ENCODE measurements around the gene GRAMD1B. TPM values are rescaled to one million over a fixed set of nuclear protein-coding genes. Genes with fewer than 3 reads are reported as not detected.
A peak's percentile ranks its signal among the peaks of the same experiment; 100 is the strongest.

The GRAMD1B gene
- polyA plus RNA-seq, 3 donors, result 3.2 to 13.9 (median 3.3) TPM

DNA sequence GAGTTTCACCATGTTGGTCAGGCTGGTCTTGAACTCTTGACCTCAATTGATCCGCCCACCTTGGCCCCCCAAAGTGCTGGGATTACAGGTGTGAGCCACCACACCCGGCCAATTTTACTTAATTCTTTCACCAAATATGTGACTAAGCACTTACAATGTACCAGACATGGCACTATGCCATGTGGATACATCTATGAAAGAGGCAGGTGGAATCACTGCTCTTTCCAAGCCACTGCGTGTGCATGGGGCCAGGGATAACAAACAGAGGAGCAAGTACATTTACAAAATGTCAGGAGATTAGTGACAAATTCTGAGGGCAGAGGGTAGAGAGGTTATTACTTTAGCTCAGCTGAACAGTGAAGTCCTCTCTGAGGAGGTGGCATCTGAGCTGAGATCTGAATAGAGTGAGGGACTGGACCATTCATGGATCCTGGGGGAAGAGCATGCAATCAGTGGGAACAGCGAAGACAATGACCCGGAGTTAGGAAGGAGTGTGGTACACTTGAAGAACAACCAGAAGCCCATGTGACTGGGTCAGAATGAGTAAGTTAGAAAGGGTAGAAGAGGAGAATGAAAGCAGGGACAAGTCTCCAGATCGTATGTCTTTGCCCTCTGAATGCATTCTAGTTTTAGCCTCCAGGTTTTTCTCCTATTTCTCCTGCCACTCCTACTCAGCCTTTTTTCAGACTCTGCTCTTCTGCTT, 38.3 kb upstream of the GRAMD1B start:
- H3K4me1 ChIP-seq (ENCODE audit: control insufficient read depth in 1 of 2, insufficient read depth in 2 of 2, low read length in 2 of 2), result no peaks in the 10 kb centered on the region
- peaks cover 0 to 6% (median 2%) of the 10 kb centered on the region in 3 donors for H3K27me3 Mint-ChIP-seq (ENCODE audit: low read depth in 3 of 3)
- DNase-seq, result no peak
- no peaks in the 10 kb centered on the region for H3K79me2 ChIP-seq (ENCODE audit: insufficient read depth, low read length)
- H3K27me3 ChIP-seq (ENCODE audit: control insufficient read depth in 2 of 2, insufficient read depth in 2 of 2, low read length in 2 of 2), result no peaks in the 10 kb centered on the region
- H3K4me2 ChIP-seq (replicated peaks; ENCODE audit: extremely low read depth, low read length, poor library complexity, severe bottlenecking), result no peak overlapping the region
- intact Hi-C loops (cut with micrococcal nuclease), result no loop called here
- H3K4me1 Mint-ChIP-seq, result no peaks in the 10 kb centered on the region
- H3K9me3 ChIP-seq (replicated peaks in 1 of 2; ENCODE audit: control insufficient read depth in 1 of 2, insufficient read depth in 1 of 2, low read length in 2 of 2), result no peaks in the 10 kb centered on the region
- WGBS (ENCODE audit: insufficient coverage), result 97% methylated on average over 4 of the region's 6 CpGs
- TF ChIP-seq CTCF (IDR thresholded peaks at IDR 0.05), result no peak
- no peaks in the 10 kb centered on the region for H4K20me1 ChIP-seq (ENCODE audit: insufficient read depth, low read length)
- H3K36me3 ChIP-seq (replicated peaks in 1 of 2; ENCODE audit: control insufficient read depth in 1 of 2, insufficient read depth in 2 of 2, low read length in 2 of 2), result no peaks in the 10 kb centered on the region
- no peak overlapping the region for H2AFZ ChIP-seq (ENCODE audit: insufficient read depth, low read depth, low read length, poor library complexity, severe bottlenecking)
- no peak overlapping the region for H3K4me3 Mint-ChIP-seq
- H3K9ac ChIP-seq (ENCODE audit: insufficient read depth, low read length, poor library complexity, severe bottlenecking), result no peak overlapping the region
- H3K27ac ChIP-seq (ENCODE audit: low read depth in 1 of 2, low read length in 2 of 2), result no peak overlapping the region
- peaks cover 0 to 2% (median 0%) of the 10 kb centered on the region in 7 donors for H3K9me3 Mint-ChIP-seq
- H3K27ac Mint-ChIP-seq, result peak overlapping the region in 1 of 7 donors; percentile 3
- H3K4me3 ChIP-seq (replicated peaks in 1 of 3; ENCODE audit: low read depth in 2 of 3, low read length in 3 of 3), result no peak overlapping the region
- no peaks in the 10 kb centered on the region for H3K36me3 Mint-ChIP-seq

- intact Hi-C loops (cut with micrococcal nuclease), result no loop called here
- no peak overlapping the region for H3K27ac Mint-ChIP-seq
Observed at GRCh38 chr11:123392431-123392830, 37.6 kb upstream of the GRAMD1B start.

More at GRCh38 chr11:123392431-123392830, 37.6 kb upstream of the GRAMD1B start:
- Histone ChIP-seq H3K79me2 (ENCODE audit: insufficient read depth, low read length) (no peaks in the 10 kb centered on the region), H3K9ac (ENCODE audit: insufficient read depth, low read length, poor library complexity, severe bottlenecking) (no peak overlapping the region), H3K4me3 (replicated peaks in 1 of 3; ENCODE audit: low read depth in 2 of 3, low read length in 3 of 3) (no peak overlapping the region), H3K27ac (ENCODE audit: low read depth in 1 of 2, low read length in 2 of 2) (no peak overlapping the region), H3K9me3 (replicated peaks in 1 of 2; ENCODE audit: control insufficient read depth in 1 of 2, insufficient read depth in 1 of 2, low read length in 2 of 2) (no peaks in the 10 kb centered on the region), H3K4me2 (replicated peaks; ENCODE audit: extremely low read depth, low read length, poor library complexity, severe bottlenecking) (no peak overlapping the region), H3K36me3 (replicated peaks in 1 of 2; ENCODE audit: control insufficient read depth in 1 of 2, insufficient read depth in 2 of 2, low read length in 2 of 2) (no peaks in the 10 kb centered on the region), H4K20me1 (ENCODE audit: insufficient read depth, low read length) (no peaks in the 10 kb centered on the region), H3K4me1 (ENCODE audit: control insufficient read depth in 1 of 2, insufficient read depth in 2 of 2, low read length in 2 of 2) (no peaks in the 10 kb centered on the region), H3K27me3 (ENCODE audit: control insufficient read depth in 2 of 2, insufficient read depth in 2 of 2, low read length in 2 of 2) (no peaks in the 10 kb centered on the region), H2AFZ (ENCODE audit: insufficient read depth, low read depth, low read length, poor library complexity, severe bottlenecking) (no peak overlapping the region)
- Mint-ChIP-seq H3K36me3 (no peaks in the 10 kb centered on the region), H3K4me1 (no peaks in the 10 kb centered on the region), H3K9me3 (peaks cover 0 to 2% (median 0%) of the 10 kb centered on the region in 7 donors), H3K4me3 (no peak overlapping the region), H3K27me3 (ENCODE audit: low read depth in 3 of 3) (peaks cover 0 to 6% (median 2%) of the 10 kb centered on the region in 3 donors)
- no peak for TF ChIP-seq CTCF (IDR thresholded peaks at IDR 0.05)
- no peak for DNase-seq

Data from CD14-positive monocyte (primary cell).